SU-DHL-6 (cell line): Measurements from ENCODE around the gene ABHD17A.

Experiments used
- CTCF ChIP-seq: fragments of 200-600 bp; sonication (generic); IDR thresholded peaks from one replicate; pipeline ENCODE4 v1.5.1; 2017; ENCODE audit warnings: antibody characterized with exemption, mild to moderate bottlenecking, low read length, moderate library complexity; ENCODE audit not compliant: insufficient read depth, poor library complexity, severe bottlenecking
- EZH2phosphoT487 ChIP-seq: fragments of 200-600 bp; sonication (generic), shearing (Covaris generic); conservative IDR thresholded peaks from 2 replicates; pipeline ENCODE4 v1.6.1; 2018; ENCODE audit warnings: mild to moderate bottlenecking, antibody characterized with exemption, low read length, moderate library complexity, mixed read lengths

GRCh38 chr19:1906985-1907562 is 21.8 kb upstream of the ABHD17A start:
- TF ChIP-seq CTCF (no peak), EZH2phosphoT487 (no peak)
